GM23338 (cell line): ENCODE data around the gene DACH1. TPM values are rescaled to one million over a fixed set of nuclear protein-coding genes. Genes with fewer than 3 reads are reported as not detected.
"Not testable (repeated sequence)": the region's sequence is repeated elsewhere in the genome, so short reads cannot be mapped to it uniquely, and the experiment has no call there.

Experiments used
- ATAC-seq: fragments of 200-7000 bp; cut with Tn5 transposase; 3 replicates; pipeline ENCODE4 v1.9.1; 2020
- DNase-seq: peaks from one replicate; pipeline ENCODE4 v3.0.0-alpha.2; 2015; ENCODE audit warnings: low spot score
- H2AFZ ChIP-seq: fragments of 200-600 bp; sonication (generic); 2 replicates; pipeline ENCODE4 v1.8.0; 2016; ENCODE audit warnings: antibody characterized with exemption, mild to moderate bottlenecking, moderate library complexity
- H3F3A ChIP-seq: fragments of 200-600 bp; sonication (generic); replicated peaks from 2 replicates; pipeline ENCODE4 v1.8.0; 2017; ENCODE audit warnings: antibody characterized with exemption, mixed run types, low read depth
- H3K27ac ChIP-seq: fragments of 200-600 bp; sonication (generic); 2 replicates; pipeline ENCODE4 v1.6.1; 2016; ENCODE audit warnings: low read depth
- H3K27me3 ChIP-seq: fragments of 200-600 bp; sonication (generic); 2 replicates; pipeline ENCODE4 v1.8.0; 2016; ENCODE audit warnings: mild to moderate bottlenecking, mixed run types, moderate library complexity; ENCODE audit not compliant: insufficient read depth
- H3K36me3 ChIP-seq: fragments of 200-600 bp; sonication (generic); 2 replicates; pipeline ENCODE4 v1.8.0; 2016; ENCODE audit warnings: mild to moderate bottlenecking; ENCODE audit not compliant: insufficient read depth
- H3K4me1 ChIP-seq: fragments of 200-600 bp; sonication (generic); 2 replicates; pipeline ENCODE4 v1.8.0; 2016; ENCODE audit warnings: mild to moderate bottlenecking, moderate library complexity; ENCODE audit not compliant: insufficient read depth
- H3K4me2 ChIP-seq: fragments of 200-600 bp; sonication (generic); 2 replicates; pipeline ENCODE4 v1.7.1; 2017; ENCODE audit warnings: mixed run types
- H3K4me3 ChIP-seq: fragments of 200-600 bp; sonication (generic); 2 replicates; pipeline ENCODE4 v1.6.1; 2016; ENCODE audit warnings: mixed run types
- H3K79me2 ChIP-seq: fragments of 200-600 bp; sonication (generic); replicated peaks from 2 replicates; pipeline ENCODE4 v1.8.0; 2017; ENCODE audit warnings: mild to moderate bottlenecking; ENCODE audit not compliant: insufficient read depth
- H3K9me2 ChIP-seq: fragments of 200-600 bp; sonication (generic); 2 replicates; pipeline ENCODE4 v1.8.0; 2017; ENCODE audit not compliant: insufficient read depth
- H4K20me1 ChIP-seq: fragments of 200-600 bp; sonication (generic); replicated peaks from 2 replicates; pipeline ENCODE4 v1.8.0; 2017; ENCODE audit warnings: mild to moderate bottlenecking; ENCODE audit not compliant: insufficient read depth
- H3K27ac Mint-ChIP-seq: 2 replicates; pipeline ENCODE4 v1.8.0; 2020; ENCODE audit warnings: inconsistent platforms, mild to moderate bottlenecking, moderate library complexity, mixed read lengths
- H3K27me3 Mint-ChIP-seq: 3 replicates; pipeline ENCODE4 v1.8.0; 2022; ENCODE audit warnings: low read depth, mild to moderate bottlenecking, moderate library complexity, mixed read lengths, inconsistent platforms; ENCODE audit not compliant: insufficient read depth, poor library complexity
- H3K36me3 Mint-ChIP-seq: 3 replicates; pipeline ENCODE4 v1.8.0; 2021; ENCODE audit warnings: low read depth, mild to moderate bottlenecking, inconsistent platforms, moderate library complexity, mixed read lengths
- H3K4me1 Mint-ChIP-seq: 3 replicates; pipeline ENCODE4 v1.8.0; 2020; ENCODE audit warnings: mild to moderate bottlenecking, inconsistent platforms, mixed read lengths
- H3K4me3 Mint-ChIP-seq: 3 replicates; pipeline ENCODE4 v1.8.0; 2021; ENCODE audit warnings: moderate library complexity, mild to moderate bottlenecking, inconsistent platforms, mixed read lengths
- H3K9me3 Mint-ChIP-seq: 3 replicates; pipeline ENCODE4 v1.8.0; 2020; ENCODE audit warnings: moderate library complexity, mild to moderate bottlenecking, inconsistent platforms, mixed read lengths
- CREB1 ChIP-seq: fragments of 250-450 bp; sonication (Bioruptor Pico); IDR thresholded peaks from 2 replicates; pipeline ENCODE4 v1.5.0; 2020; ENCODE audit warnings: low read depth, mild to moderate bottlenecking, moderate library complexity
- ETS1 ChIP-seq: IDR thresholded peaks from 2 replicates; pipeline ENCODE4 v1.6.1; 2016; ENCODE audit warnings: antibody characterized with exemption
- EZH2 ChIP-seq: fragments of 200-600 bp; sonication (generic); IDR thresholded peaks from one replicate; pipeline ENCODE4 v1.8.0; 2017; ENCODE audit warnings: antibody characterized with exemption, mild to moderate bottlenecking, low read depth; ENCODE audit not compliant: unreplicated experiment
- EZH2phosphoT487 ChIP-seq: fragments of 200-600 bp; sonication (generic); IDR thresholded peaks from one replicate; pipeline ENCODE4 v1.8.1; 2018; ENCODE audit warnings: antibody characterized with exemption; ENCODE audit not compliant: unreplicated experiment
- JUNB ChIP-seq: IDR thresholded peaks from one replicate; pipeline ENCODE4 v1.6.1; 2016; ENCODE audit warnings: antibody characterized with exemption; ENCODE audit not compliant: unreplicated experiment
- NANOG ChIP-seq: IDR thresholded peaks from 2 replicates; pipeline ENCODE4 v1.6.1; 2016; ENCODE audit warnings: antibody characterized with exemption, borderline replicate concordance
- REST ChIP-seq: IDR thresholded peaks from one replicate; pipeline ENCODE4 v1.6.1; 2018; ENCODE audit warnings: antibody characterized with exemption; ENCODE audit not compliant: unreplicated experiment
- STAT1 ChIP-seq: IDR thresholded peaks from one replicate; pipeline ENCODE4 v1.6.1; 2016; ENCODE audit warnings: antibody characterized with exemption; ENCODE audit not compliant: unreplicated experiment
- ZNF114 ChIP-seq: fragments of 250-450 bp; sonication (Bioruptor Pico); IDR thresholded peaks from 2 replicates; pipeline ENCODE4 v1.5.0; 2020; ENCODE audit warnings: mild to moderate bottlenecking, moderate library complexity
- ZNF331 ChIP-seq: fragments of 250-450 bp; sonication (Bioruptor Pico); IDR thresholded peaks from 2 replicates; pipeline ENCODE4 v1.5.0; 2020; ENCODE audit warnings: low read depth, mild to moderate bottlenecking, moderate library complexity
- polyA plus RNA-seq: library from polyadenylated mRNA; unstranded; fragments of >200 nt; fragmentation: Nextera tagmentation; extraction: Ambion mirVana; gene quantifications from 2 replicates; pipeline ENCODE4 v1.2.1, GENCODE V29; 2016
- total RNA-seq: library from RNA; depleted of rRNA; stranded (reverse); fragments of >200 nt; shearing (Covaris generic); gene quantifications from 2 replicates; pipeline ENCODE4 v1.2.3, GENCODE V29; 2014

Gene DACH1
- total and polyA plus RNA-seq, 2 experiments from 2014 or later, result 0.45 to 0.57 TPM

DNA sequence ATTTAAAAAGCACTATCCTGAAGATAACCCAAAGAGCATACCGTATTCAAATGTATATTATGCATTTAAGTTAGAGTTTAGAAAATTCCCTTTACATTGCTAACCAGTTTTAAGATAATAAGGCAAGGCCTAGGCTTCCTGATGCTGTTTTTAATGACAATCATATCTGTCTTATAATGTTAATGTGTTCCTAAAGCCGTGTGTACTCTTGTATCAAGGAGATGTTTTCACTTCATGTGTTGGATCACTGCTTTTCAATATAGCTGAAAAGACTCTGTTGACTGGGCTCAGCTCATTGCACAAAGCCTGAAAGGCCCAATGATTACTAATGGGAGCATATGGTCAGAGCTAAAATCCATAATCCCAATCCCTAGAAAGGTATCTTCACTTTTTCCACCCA, 81.6 kb downstream of the DACH1 start (continued):
- TF ChIP-seq EZH2, result no peak
- TF ChIP-seq ZNF114 (CRISPR knock-in tag), result no peak

- Mint-ChIP-seq H3K4me3 (no peak overlapping the region), H3K36me3 (no peaks in the 10 kb centered on the region), H3K9me3 (no peaks in the 10 kb centered on the region), H3K27me3 (no peaks in the 10 kb centered on the region), H3K4me1 (peaks cover 12% of the 10 kb centered on the region), H3K27ac (no peak overlapping the region)
- H3K27me3 ChIP-seq, result no peaks in the 10 kb centered on the region
- H3K27ac ChIP-seq, result no peak overlapping the region
- no peaks in the 10 kb centered on the region for H3K79me2 ChIP-seq
- H3K4me1 ChIP-seq, result peaks cover 18% of the 10 kb centered on the region
- H3K4me3 ChIP-seq, result no peak overlapping the region
- H3K4me2 ChIP-seq, result no peak overlapping the region
- no peak overlapping the region for H2AFZ ChIP-seq
- DNase-seq (no peak), ATAC-seq (no peak)
- no peaks in the 10 kb centered on the region for H3K36me3 ChIP-seq
- no peaks in the 10 kb centered on the region for H3F3A ChIP-seq
- no peak for TF ChIP-seq CREB1
- TF ChIP-seq STAT1, result no peak
- no peak for TF ChIP-seq REST
- TF ChIP-seq JUNB, result no peak
- no peak for TF ChIP-seq ETS1
- TF ChIP-seq EZH2phosphoT487, result no peak
- no peak for TF ChIP-seq EZH2
- no peak for TF ChIP-seq ZNF331 (CRISPR knock-in tag)
- TF ChIP-seq NANOG, result no peak
- H4K20me1 ChIP-seq, result no peaks in the 10 kb centered on the region
- no peaks in the 10 kb centered on the region for H3K9me2 ChIP-seq
Measured at GRCh38 chr13:71780546-71780945, 86.5 kb downstream of the DACH1 start.

DNA sequence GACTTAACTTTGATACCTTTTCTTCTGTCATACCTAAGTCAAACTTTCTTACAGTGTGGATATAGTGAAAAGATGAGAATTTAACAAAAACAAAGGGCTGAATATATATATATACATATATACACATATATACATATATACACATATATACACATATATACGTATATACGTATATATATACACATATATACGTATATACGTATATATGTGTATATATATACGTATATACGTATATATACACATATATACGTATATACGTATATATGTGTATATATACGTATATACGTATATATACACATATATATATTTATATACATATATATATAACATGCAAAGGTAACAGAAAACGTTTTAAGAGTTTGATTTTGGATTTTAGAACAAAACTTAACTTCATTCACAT, 88.0 kb downstream of the DACH1 start:
- not testable (repeated sequence) for H3K9me2 ChIP-seq, ATAC-seq, H3F3A ChIP-seq, H3K4me1 Mint-ChIP-seq, H3K4me3 Mint-ChIP-seq, DNase-seq, H3K27me3 ChIP-seq, H3K27ac ChIP-seq, H2AFZ ChIP-seq, H3K36me3 Mint-ChIP-seq, H3K36me3 ChIP-seq, H3K27me3 Mint-ChIP-seq, H3K9me3 Mint-ChIP-seq, H3K27ac Mint-ChIP-seq, H3K79me2 ChIP-seq, H4K20me1 ChIP-seq, H3K4me1 ChIP-seq, H3K4me2 ChIP-seq, H3K4me3 ChIP-seq
